HEK293T (cell line): Measurements from ENCODE around the gene MUL1.

Experiments
- CTCF ChIA-PET: fragments of 350-600 bp; formaldehyde crosslinking; extraction: SDS; loops from one replicate; lab custom pipeline; 2021; ENCODE audit warnings: antibody characterized with exemption, inconsistent platforms; lab: Yijun Ruan, JAX
- POLR2A ChIA-PET: fragments of 350-600 bp; formaldehyde crosslinking; extraction: SDS; loops from one replicate; lab custom pipeline; 2020; ENCODE audit warnings: antibody characterized with exemption, inconsistent platforms; lab: Yijun Ruan, JAX
- DNase-seq: peaks from one replicate; pipeline ENCODE4 v3.0.0; 2012; ENCODE audit warnings: mixed read lengths; ENCODE audit errors: extremely low spot score
- ARNT ChIP-seq: fragments of 450-650 bp; IDR thresholded peaks from 2 replicates; pipeline ENCODE4 v1.6.1; 2017; ENCODE audit warnings: mild to moderate bottlenecking
- BHLHE40 ChIP-seq: fragments of 450-650 bp; IDR thresholded peaks from 2 replicates; pipeline ENCODE4 v1.6.1; 2016; ENCODE audit warnings: mild to moderate bottlenecking, moderate library complexity, borderline replicate concordance
- CTBP1 ChIP-seq: fragments of 450-650 bp; IDR thresholded peaks from 2 replicates; pipeline ENCODE4 v1.6.1; 2016; ENCODE audit warnings: borderline replicate concordance
- ELF4 ChIP-seq: fragments of 450-650 bp; IDR thresholded peaks from 2 replicates; pipeline ENCODE4 v1.6.1; 2017; ENCODE audit warnings: antibody characterized with exemption
- FOXA1 ChIP-seq: fragments of 450-650 bp; IDR thresholded peaks from 2 replicates; pipeline ENCODE4 v1.6.1; 2016; ENCODE audit warnings: mild to moderate bottlenecking
- FOXK2 ChIP-seq: fragments of 450-650 bp; IDR thresholded peaks from 2 replicates; pipeline ENCODE4 v1.6.1; 2016; ENCODE audit warnings: mild to moderate bottlenecking
- FOXM1 ChIP-seq: fragments of 450-650 bp; IDR thresholded peaks from 2 replicates; pipeline ENCODE4 v1.6.1; 2017; ENCODE audit warnings: mild to moderate bottlenecking, borderline replicate concordance
- HDGF ChIP-seq: fragments of 450-650 bp; IDR thresholded peaks from 2 replicates; pipeline ENCODE4 v1.6.1; 2017; ENCODE audit warnings: antibody characterized with exemption, borderline replicate concordance
- L3MBTL2 ChIP-seq: fragments of 450-650 bp; conservative IDR thresholded peaks from 2 replicates; pipeline ENCODE4 v1.6.1; 2016; ENCODE audit warnings: mild to moderate bottlenecking
- LEF1 ChIP-seq: fragments of 450-650 bp; IDR thresholded peaks from 2 replicates; pipeline ENCODE4 v1.6.1; 2017; ENCODE audit warnings: mild to moderate bottlenecking, borderline replicate concordance
- NFRKB ChIP-seq: fragments of 450-650 bp; IDR thresholded peaks from 2 replicates; pipeline ENCODE4 v1.6.1; 2016; ENCODE audit warnings: mild to moderate bottlenecking, moderate library complexity
- PKNOX1 ChIP-seq: fragments of 450-650 bp; IDR thresholded peaks from 2 replicates; pipeline ENCODE4 v1.6.1; 2016
- SP1 ChIP-seq: fragments of 450-650 bp; IDR thresholded peaks from 2 replicates; pipeline ENCODE4 v1.6.1; 2017
- SUZ12 ChIP-seq: fragments of 450-650 bp; IDR thresholded peaks from 2 replicates; pipeline ENCODE4 v1.6.1; 2016; ENCODE audit warnings: mild to moderate bottlenecking
- TARDBP ChIP-seq: fragments of 450-650 bp; IDR thresholded peaks from 2 replicates; pipeline ENCODE4 v1.6.1; 2016
- ZNF384 ChIP-seq: fragments of 450-650 bp; IDR thresholded peaks from 2 replicates; pipeline ENCODE4 v1.6.1; 2016

Gene MUL1

GRCh38 chr1:20474333-20474975 is 33.5 kb downstream of the MUL1 start:
- ChIA-PET POLR2A (no interaction called here), CTCF (no interaction called here)
- TF ChIP-seq FOXA1 (no peak), L3MBTL2 (no peak), CTBP1 (no peak), HDGF (no peak), TARDBP (no peak), ARNT (no peak), FOXM1 (no peak), LEF1 (no peak), ELF4 (no peak), FOXK2 (no peak), SP1 (no peak), BHLHE40 (no peak), PKNOX1 (no peak)
- no peak for DNase-seq

GRCh38 chr1:20473894-20474293 is 34.1 kb downstream of the MUL1 start:
- no peak for DNase-seq
- TF ChIP-seq FOXK2 (no peak), ELF4 (no peak), PKNOX1 (no peak), FOXM1 (no peak), SUZ12 (no peak), NFRKB (no peak), ZNF384 (no peak)
- ChIA-PET POLR2A (no interaction called here), CTCF (interaction anchor here (0.6 to 1.0 kb wide), 2 partner anchors 112 to 682 kb away, joined by 3 to 6 read pairs; no protein-coding TSS in a partner anchor)

- DNase-seq = no peak
- CTCF ChIA-PET = interaction anchor here (0.6 to 1.0 kb wide), 2 partner anchors 111 to 683 kb away, joined by 3 to 6 read pairs; no protein-coding TSS in a partner anchor
- TF ChIP-seq L3MBTL2 (no peak), HDGF (no peak), ELF4 (no peak), BHLHE40 (no peak), ARNT (no peak), LEF1 (no peak), CTBP1 (no peak), FOXA1 (no peak), SUZ12 (no peak), NFRKB (no peak), TARDBP (no peak), ZNF384 (no peak), FOXM1 (no peak), PKNOX1 (no peak), SP1 (no peak)
- POLR2A ChIA-PET = no interaction called here
These were observed 34.9 kb downstream of the MUL1 start for GRCh38 chr1:20472860-20473711.

- CTCF ChIA-PET = no interaction called here
- TF ChIP-seq FOXK2 = no peak
- TF ChIP-seq FOXA1 = no peak
- POLR2A ChIA-PET = no interaction called here
- DNase-seq = no peak
These were observed 35.8 kb downstream of the MUL1 start for GRCh38 chr1:20472121-20472520.

- ChIA-PET CTCF (interaction anchor here (0.6 kb wide), 1 partner anchor 169 kb away, joined by 3 read pairs; no protein-coding TSS in a partner anchor), POLR2A (no interaction called here)
- no peak for TF ChIP-seq SP1
- DNase-seq = no peak
These were observed 37.8 kb downstream of the MUL1 start for GRCh38 chr1:20470194-20470593.

GRCh38 chr1:20469406-20470076 is 38.4 kb downstream of the MUL1 start:
- ChIA-PET CTCF (interaction anchor here (0.6 kb wide), 1 partner anchor 169 kb away, joined by 3 read pairs; no protein-coding TSS in a partner anchor), POLR2A (no interaction called here)
- no peak for DNase-seq
- TF ChIP-seq SP1 = no peak
- no peak for TF ChIP-seq TARDBP
- no peak for TF ChIP-seq SUZ12
- no peak for TF ChIP-seq PKNOX1
- TF ChIP-seq NFRKB = no peak
- TF ChIP-seq ELF4 = no peak
- TF ChIP-seq L3MBTL2 = no peak
- no peak for TF ChIP-seq LEF1
- no peak for TF ChIP-seq CTBP1
